GM12874 (cell line): ENCODE data around the gene CDK6.

Source experiments
- TF ChIP-seq, protein P1 (sequence below): IDR thresholded peaks from 2 replicates; pipeline ENCODE4 v1.5.1; 2011; ENCODE audit warnings: low read depth, mild to moderate bottlenecking, control low read depth, low read length, moderate library complexity; ENCODE audit not compliant: insufficient read depth

The CDK6 gene

DNA sequence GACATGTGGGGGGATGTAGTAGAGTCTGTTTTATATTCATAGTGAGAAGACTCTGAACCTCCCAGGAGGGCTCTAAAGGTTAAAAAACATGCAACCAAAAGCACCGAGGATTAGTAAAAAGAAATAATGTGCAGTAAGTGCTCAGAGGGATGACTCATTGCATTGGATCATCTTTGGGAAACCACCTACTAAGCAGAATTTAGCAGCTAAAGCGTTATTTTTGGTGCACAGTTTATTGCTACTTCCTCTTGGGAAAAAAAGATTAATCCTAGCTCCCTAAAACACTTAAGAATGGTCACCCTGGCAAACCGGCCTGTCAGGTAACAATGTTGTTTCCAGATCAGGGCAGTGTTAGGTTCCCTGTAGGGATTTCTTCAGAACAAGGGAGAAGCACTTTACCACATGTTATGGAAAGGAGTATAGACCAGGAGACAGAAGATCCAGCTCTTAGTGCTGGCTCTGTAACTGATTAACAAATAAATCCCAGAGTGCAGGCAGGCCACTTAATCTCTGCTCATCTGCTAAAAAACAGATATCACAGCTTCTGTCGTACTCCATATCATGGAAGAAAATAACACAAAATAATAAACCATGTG is 201.4 kb downstream of the CDK6 start:
- TF ChIP-seq, protein P1, sequence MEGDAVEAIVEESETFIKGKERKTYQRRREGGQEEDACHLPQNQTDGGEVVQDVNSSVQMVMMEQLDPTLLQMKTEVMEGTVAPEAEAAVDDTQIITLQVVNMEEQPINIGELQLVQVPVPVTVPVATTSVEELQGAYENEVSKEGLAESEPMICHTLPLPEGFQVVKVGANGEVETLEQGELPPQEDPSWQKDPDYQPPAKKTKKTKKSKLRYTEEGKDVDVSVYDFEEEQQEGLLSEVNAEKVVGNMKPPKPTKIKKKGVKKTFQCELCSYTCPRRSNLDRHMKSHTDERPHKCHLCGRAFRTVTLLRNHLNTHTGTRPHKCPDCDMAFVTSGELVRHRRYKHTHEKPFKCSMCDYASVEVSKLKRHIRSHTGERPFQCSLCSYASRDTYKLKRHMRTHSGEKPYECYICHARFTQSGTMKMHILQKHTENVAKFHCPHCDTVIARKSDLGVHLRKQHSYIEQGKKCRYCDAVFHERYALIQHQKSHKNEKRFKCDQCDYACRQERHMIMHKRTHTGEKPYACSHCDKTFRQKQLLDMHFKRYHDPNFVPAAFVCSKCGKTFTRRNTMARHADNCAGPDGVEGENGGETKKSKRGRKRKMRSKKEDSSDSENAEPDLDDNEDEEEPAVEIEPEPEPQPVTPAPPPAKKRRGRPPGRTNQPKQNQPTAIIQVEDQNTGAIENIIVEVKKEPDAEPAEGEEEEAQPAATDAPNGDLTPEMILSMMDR = no peak

DNA sequence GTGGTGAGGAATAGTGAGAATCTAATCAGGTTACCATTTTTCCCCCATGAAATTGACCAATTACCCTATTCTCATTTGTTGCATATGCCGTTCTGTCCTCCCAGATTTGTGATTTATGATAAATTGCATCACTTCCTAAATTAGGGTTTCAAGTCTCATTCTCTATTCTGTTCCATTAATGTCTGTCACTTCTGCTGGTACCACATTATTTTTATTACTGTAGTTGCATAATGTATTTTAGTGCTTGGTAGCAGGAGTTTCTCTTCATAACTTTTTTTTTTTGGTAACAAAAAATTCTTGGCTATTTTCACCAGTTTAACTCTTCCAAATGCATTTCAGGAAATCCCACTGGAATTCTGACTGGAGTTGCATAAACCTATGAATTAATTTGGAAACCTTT is 202.2 kb downstream of the CDK6 start:
- TF ChIP-seq, protein P1 = no peak

DNA sequence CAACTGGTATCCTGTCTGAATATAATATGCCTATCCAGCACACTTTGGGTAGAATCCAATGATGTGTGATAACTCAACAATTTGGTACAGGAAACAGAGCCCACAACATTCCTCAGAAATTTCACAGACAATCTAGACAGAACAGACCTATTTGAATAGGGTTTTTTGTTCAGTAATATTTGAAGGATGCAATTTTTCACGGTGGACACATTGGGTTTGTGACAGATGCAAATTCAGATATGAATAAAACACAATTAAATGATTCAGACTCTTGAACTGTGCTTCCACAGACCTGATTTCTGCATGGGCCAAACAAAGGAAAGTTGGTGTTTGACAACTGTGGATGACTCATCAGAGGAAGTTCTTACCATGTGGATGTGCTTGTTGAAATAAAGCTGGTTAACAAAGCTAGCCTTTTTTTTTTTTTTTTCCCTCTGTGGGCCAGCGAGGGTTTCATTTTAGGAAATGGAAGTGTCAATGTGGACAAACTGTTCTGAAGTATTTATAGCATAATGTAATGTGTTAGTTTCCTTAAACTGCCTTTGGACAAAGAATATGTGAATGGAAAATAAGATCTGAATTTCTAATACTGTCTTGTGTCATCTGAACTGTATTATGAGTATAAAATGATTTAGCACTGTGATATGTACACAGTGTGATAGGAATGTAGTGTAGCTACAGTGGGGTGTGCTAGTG is 203.0 kb downstream of the CDK6 start:
- TF ChIP-seq, protein P1 = no peak

DNA sequence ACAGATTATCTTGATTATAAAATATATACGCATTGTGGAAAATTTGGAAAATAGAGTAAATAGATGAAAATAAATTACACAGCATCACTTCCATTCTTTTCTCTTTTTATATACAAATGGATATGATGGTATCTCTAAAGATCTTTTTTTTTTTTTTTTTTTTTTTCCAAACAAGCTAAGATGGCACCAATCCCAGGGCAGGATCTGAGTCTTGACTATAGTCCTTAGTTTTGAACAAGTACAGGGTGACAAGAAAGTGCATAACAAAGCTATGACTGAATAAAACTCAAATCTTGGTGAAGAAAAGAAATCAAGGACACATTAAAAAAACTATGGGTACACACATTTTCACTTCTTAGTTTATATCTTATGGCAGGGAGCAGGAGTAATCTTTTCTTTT is 203.6 kb downstream of the CDK6 start:
- TF ChIP-seq, protein P1 = no peak

DNA sequence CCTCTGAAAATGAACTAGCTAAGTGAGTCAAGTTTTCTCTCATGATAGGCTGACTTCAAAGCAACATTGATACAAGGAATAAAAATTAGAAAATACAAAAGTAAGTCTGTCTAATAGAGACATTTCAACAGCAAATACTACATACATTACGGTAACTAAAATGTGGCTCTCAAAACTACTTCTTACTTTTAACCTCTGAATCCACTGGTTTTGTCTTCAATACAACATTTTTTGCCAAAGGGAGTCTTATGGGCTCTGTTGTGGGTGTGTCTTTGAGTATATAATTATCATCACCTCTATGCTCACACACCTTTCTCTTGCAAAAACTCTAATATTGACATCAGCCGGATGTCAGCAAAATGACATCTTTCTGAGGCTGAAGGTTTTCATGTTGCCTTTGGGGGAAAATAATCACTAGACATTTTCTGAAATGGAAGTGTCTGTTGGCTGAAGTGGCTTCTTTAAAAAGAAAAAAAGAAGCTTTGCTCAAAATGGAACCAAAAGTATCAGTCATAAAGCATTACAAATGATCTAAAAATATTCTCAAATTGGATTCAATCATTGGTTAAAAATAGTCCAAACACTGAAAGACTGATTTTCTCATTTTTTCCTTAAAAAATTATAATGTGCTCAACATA is 204.4 kb downstream of the CDK6 start:
- TF ChIP-seq, protein P1 = no peak

DNA sequence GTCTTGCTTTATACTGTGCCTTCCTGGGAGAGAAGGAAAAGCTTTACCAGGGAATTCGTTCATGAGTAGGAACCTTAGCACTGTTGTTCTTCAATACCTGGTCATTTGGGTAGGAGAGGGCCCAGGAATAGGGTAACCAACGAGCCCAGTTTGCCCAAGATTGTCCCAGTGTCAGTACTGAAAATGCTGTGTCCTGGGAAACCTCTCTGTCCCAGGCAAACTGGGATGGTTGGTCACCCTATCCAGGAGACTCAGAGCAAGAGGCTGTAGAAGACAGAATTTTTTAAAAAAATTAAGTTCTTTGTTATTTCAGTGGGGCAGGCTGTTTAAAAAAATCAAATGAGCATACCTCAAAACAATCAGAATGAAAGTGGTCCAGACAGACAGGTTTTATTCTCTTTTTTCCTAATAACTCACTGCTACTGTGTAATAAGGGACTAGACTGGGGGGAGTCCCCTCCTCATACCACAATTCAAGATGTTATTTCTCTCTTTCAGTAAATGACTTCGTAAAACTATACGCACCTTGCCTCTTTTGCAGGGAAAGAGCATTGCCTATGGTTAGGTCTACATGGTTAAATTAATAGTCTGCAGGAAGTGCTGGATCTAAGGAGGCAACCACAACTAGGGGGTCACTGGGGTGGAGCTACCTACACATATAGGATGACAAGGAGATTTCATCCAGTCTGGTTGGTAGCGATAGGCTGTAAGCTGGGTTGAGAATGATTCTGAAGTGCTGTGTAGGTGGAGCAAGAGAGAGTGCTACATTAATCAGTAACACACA is 205.1 kb downstream of the CDK6 start:
- TF ChIP-seq, protein P1 = no peak

DNA sequence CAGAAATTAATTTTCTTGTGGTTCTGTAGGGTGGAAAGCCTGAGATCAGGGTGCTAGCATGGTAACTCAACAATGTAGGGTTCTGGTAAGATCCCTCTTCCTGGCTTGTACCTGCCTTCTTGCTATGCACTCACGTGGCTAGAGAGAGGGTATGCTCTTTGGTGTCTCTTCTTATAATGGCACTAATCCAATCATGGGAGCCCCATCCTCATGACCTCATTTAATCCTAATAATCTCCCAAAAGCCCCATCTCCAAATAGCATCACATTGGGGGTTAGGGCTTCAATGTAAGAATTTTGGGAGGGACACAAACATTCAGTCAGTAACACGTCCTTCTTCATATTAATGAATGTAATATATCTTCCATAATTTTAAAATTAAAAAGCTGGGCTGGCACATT is 206.6 kb downstream of the CDK6 start:
- TF ChIP-seq, protein P1 = no peak
